K562 (cell line): ENCODE data around the gene EIF2S1. TPM values are rescaled to one million over a fixed set of nuclear protein-coding genes. Genes with fewer than 3 reads are reported as not detected.

Experiments used
- ATAC-seq: fragments of 200-7000 bp; cut with Tn5 transposase; 3 replicates; pipeline ENCODE4 v1.9.1; 2020; ENCODE audit warnings: moderate library complexity
- BruUV-seq: library from RNA; stranded (reverse); fragments of 400-500 nt; replicated peaks from 2 replicates; lab custom pipeline; 2021; lab: Mats Ljungman, UMichigan
- CTCF ChIA-PET: fragments of 300-600 bp; formaldehyde crosslinking; extraction: SDS; loops from one replicate; lab custom pipeline; 2021; ENCODE audit warnings: low intra/inter-chr PET ratio; lab: Yijun Ruan, JAX
- POLR2A ChIA-PET: fragments of 300-600, 350-650 bp; sonication (Branson Sonifier 250); formaldehyde crosslinking; extraction: SDS; loops from one replicate; lab custom pipeline; 2021; ENCODE audit warnings: antibody characterized with exemption, inconsistent platforms; lab: Yijun Ruan, JAX
- DNase-seq, 4 experiments: peaks; one replicate each; pipeline versions ENCODE4 v3.0.0 to v3.0.0-alpha.2; 2011 to 2018; ENCODE audit warnings: low spot score in 3 of 4, mixed read lengths in 3 of 4; ENCODE audit errors: extremely low read depth in 1 of 4
- FAIRE-seq: peaks from 2 replicates; lab custom pipeline; 2011; peaks lifted over from hg19 to GRCh38; lab: Jason Lieb, UNC
- H2AFZ ChIP-seq: 2 replicates; pipeline ENCODE4 v1.6.0; 2011; ENCODE audit warnings: low read depth, low read length, control low read depth, inconsistent platforms
- H3K27ac ChIP-seq: fragments of 200-600 bp; 3 replicates; pipeline ENCODE4 v1.8.0; 2011; ENCODE audit warnings: low read depth, mild to moderate bottlenecking, control low read depth, inconsistent platforms, low read length, moderate library complexity, mixed read lengths; ENCODE audit errors: extremely low read depth
- H3K27me3 ChIP-seq, 2 experiments: fragments of 300-600 bp in 1 of 2; 2 replicates in 1 of 2; 3 replicates in 1 of 2; pipeline versions ENCODE4 v1.6.0 to v1.8.0; 2011; ENCODE audit warnings: inconsistent platforms in 2 of 2, low read length in 2 of 2, mild to moderate bottlenecking in 1 of 2, mixed read lengths in 1 of 2, moderate library complexity in 1 of 2; ENCODE audit not compliant: control insufficient read depth in 2 of 2, insufficient read depth in 2 of 2
- H3K36me3 ChIP-seq: fragments of 300-600 bp; 3 replicates; pipeline ENCODE4 v1.8.0; 2011; ENCODE audit warnings: mild to moderate bottlenecking, low read length, inconsistent platforms; ENCODE audit not compliant: control insufficient read depth, insufficient read depth
- H3K4me1 ChIP-seq, 2 experiments: fragments of 200-600 bp in 1 of 2; replicated peaks in 1 of 2; 2 replicates in 1 of 2; 3 replicates in 1 of 2; pipeline versions ENCODE4 v1.5.1 to v1.8.0; 2011; ENCODE audit warnings: inconsistent platforms in 2 of 2, low read length in 2 of 2, mild to moderate bottlenecking in 1 of 2, mixed read lengths in 1 of 2, moderate library complexity in 1 of 2; ENCODE audit not compliant: control insufficient read depth in 2 of 2, insufficient read depth in 2 of 2
- H3K4me2 ChIP-seq: 2 replicates; pipeline ENCODE4 v1.6.1; 2011; ENCODE audit warnings: low read length, control low read depth, inconsistent platforms, mixed read lengths; ENCODE audit not compliant: insufficient read depth
- H3K4me3 ChIP-seq: fragments of 200-600 bp; sonication (generic), shearing (Covaris generic); 2 replicates; pipeline ENCODE4 v1.5.1; 2016; ENCODE audit warnings: control low read depth, inconsistent platforms
- H3K79me2 ChIP-seq: fragments of 200-600 bp; 3 replicates; pipeline ENCODE4 v1.8.0; 2011; ENCODE audit warnings: low read length, inconsistent platforms; ENCODE audit not compliant: control insufficient read depth, insufficient read depth
- H3K9ac ChIP-seq, 2 experiments: 2 replicates each; pipeline versions ENCODE4 v1.6.0 to v1.6.1; 2011; ENCODE audit warnings: low read depth in 2 of 2, low read length in 2 of 2, control low read depth in 1 of 2, inconsistent platforms in 1 of 2, mild to moderate bottlenecking in 1 of 2, mixed read lengths in 1 of 2; ENCODE audit not compliant: insufficient read depth in 1 of 2
- H3K9me1 ChIP-seq: one replicate; pipeline ENCODE4 v1.6.0; 2011; ENCODE audit warnings: inconsistent platforms, mild to moderate bottlenecking, low read length, moderate library complexity; ENCODE audit not compliant: control insufficient read depth, insufficient read depth
- H3K9me3 ChIP-seq: replicated peaks from 2 replicates; pipeline ENCODE4 v1.5.1; 2011; ENCODE audit warnings: low read depth, low read length, inconsistent platforms; ENCODE audit not compliant: control insufficient read depth, insufficient read depth
- H4K20me1 ChIP-seq: replicated peaks from 2 replicates; pipeline ENCODE4 v1.6.1; 2011; ENCODE audit warnings: low read length, inconsistent platforms, mixed read lengths; ENCODE audit not compliant: control insufficient read depth, insufficient read depth
- ARID4B ChIP-seq: sonication (generic); formaldehyde crosslinking; IDR thresholded peaks from 2 replicates; pipeline ENCODE4 v1.8.0; 2022; ENCODE audit warnings: mild to moderate bottlenecking, missing genetic modification reagents
- CBFB ChIP-seq: sonication (generic); formaldehyde crosslinking; IDR thresholded peaks from 2 replicates; pipeline ENCODE4 v1.4.0; 2020; ENCODE audit warnings: mild to moderate bottlenecking, missing genetic modification reagents
- HNRNPL ChIP-seq: fragments of 200-400 bp; formaldehyde crosslinking; IDR thresholded peaks from 2 replicates; pipeline ENCODE4 v1.6.1; 2017; ENCODE audit warnings: low read depth, mild to moderate bottlenecking, low read length
- IRF2 ChIP-seq: sonication (generic); formaldehyde crosslinking; IDR thresholded peaks from 2 replicates; pipeline ENCODE4 v1.8.1; 2022; ENCODE audit warnings: mild to moderate bottlenecking, missing genetic modification reagents
- KDM2B ChIP-seq: fragments of 250-450 bp; sonication (Bioruptor Pico); IDR thresholded peaks from 2 replicates; pipeline ENCODE4 v1.8.0; 2021; ENCODE audit warnings: mild to moderate bottlenecking, moderate library complexity
- L3MBTL2 ChIP-seq: fragments of 450-650 bp; IDR thresholded peaks from 2 replicates; pipeline ENCODE4 v1.6.1; 2016; ENCODE audit warnings: mild to moderate bottlenecking, moderate library complexity
- MCM3 ChIP-seq: fragments of 450-650 bp; IDR thresholded peaks from 2 replicates; pipeline ENCODE4 v1.6.1; 2016
- RBM15 ChIP-seq: fragments of 200-400 bp; formaldehyde crosslinking; IDR thresholded peaks from 2 replicates; pipeline ENCODE4 v1.6.1; 2018; ENCODE audit warnings: mild to moderate bottlenecking, low read length, moderate library complexity; ENCODE audit not compliant: insufficient read depth
- SMAD1 ChIP-seq: fragments of 150-350 bp; IDR thresholded peaks from 2 replicates; pipeline ENCODE4 v1.6.1; 2014; ENCODE audit warnings: low read length, low read depth; ENCODE audit not compliant: partially characterized antibody
- USF2 ChIP-seq: sonication (generic); formaldehyde crosslinking; IDR thresholded peaks from 2 replicates; pipeline ENCODE4 v1.5.0; 2020; ENCODE audit warnings: missing genetic modification reagents
- ZBTB7A ChIP-seq: IDR thresholded peaks from 2 replicates; pipeline ENCODE4 v1.6.1; 2011; ENCODE audit warnings: low read depth, mild to moderate bottlenecking, low read length, moderate library complexity, borderline replicate concordance; ENCODE audit not compliant: control insufficient read depth
- ZNF347 ChIP-seq: fragments of 450-650 bp; formaldehyde crosslinking; IDR thresholded peaks from 2 replicates; pipeline ENCODE4 v1.4.0; 2020; ENCODE audit warnings: low read depth, mild to moderate bottlenecking, moderate library complexity
- WGBS: fragments of 100-300 bp; shearing (Covaris generic); methylation state at CpG from one replicate; pipeline ENCODE4 v1.1.6; 2016; ENCODE audit warnings: low coverage, mixed read lengths; ENCODE audit not compliant: insufficient coverage; ENCODE audit errors: missing lambda C conversion rate; 5-methylcytosine and 5-hydroxymethylcytosine counted together
- in situ Hi-C: fragments of 300-500 bp; cut with MboI; formaldehyde crosslinking; loops from 4 replicates; pipeline ENCODE4 v1.15.0; 2018; ENCODE audit warnings: inconsistent platforms, mixed read lengths
- intact Hi-C: fragments of 100-400 bp; cut with micrococcal nuclease; formaldehyde crosslinking; loops from 2 replicates; pipeline ENCODE4 v1.14.2; 2022
- polyA plus RNA-seq, 8 experiments: library from polyadenylated mRNA; depleted of rRNA in 4 of 8; stranded (reverse) in 5 of 8; unstranded in 3 of 8; fragments of >200 nt; fragmentation: Nextera tagmentation in 2 of 8; fragmentation: Illumina TruSeq in 1 of 8; extraction: Ambion mirVana in 2 of 8; extraction: Trizol in 1 of 8; gene quantifications; 2 replicates each; pipeline versions ENCODE4 v1.2.1 to v1.2.3, GENCODE V29; 2011 to 2014; ENCODE audit warnings: inconsistent platforms in 1 of 8, missing spikeins in 1 of 8
- total RNA-seq, 7 experiments: library from RNA; depleted of rRNA in 6 of 7; stranded (reverse); fragments of >200 nt in 6 of 7; fragmentation: Illumina TruSeq in 2 of 7; extraction: Trizol in 2 of 7; gene quantifications; 2 replicates each; pipeline versions ENCODE4 v1.2.1 to v1.2.3, GENCODE V29; 2011 to 2021; ENCODE audit warnings: low replicate concordance in 1 of 7
- TF ChIP-seq, protein P1 (sequence below): sonication (generic); formaldehyde crosslinking; IDR thresholded peaks from 2 replicates; pipeline ENCODE4 v1.8.1; 2023; ENCODE audit warnings: mild to moderate bottlenecking, missing genetic modification reagents
- TF ChIP-seq, protein P2 (sequence below): fragments of 450-650 bp; IDR thresholded peaks from 2 replicates; pipeline ENCODE4 v1.6.1; 2017; ENCODE audit warnings: antibody characterized with exemption

The EIF2S1 gene
- total and polyA plus RNA-seq, 9 of the 15 experiments (the other 6 are each of a cell fraction or from before 2014, with no cell fraction given), result 216 to 1,018 (median 332) TPM

DNA sequence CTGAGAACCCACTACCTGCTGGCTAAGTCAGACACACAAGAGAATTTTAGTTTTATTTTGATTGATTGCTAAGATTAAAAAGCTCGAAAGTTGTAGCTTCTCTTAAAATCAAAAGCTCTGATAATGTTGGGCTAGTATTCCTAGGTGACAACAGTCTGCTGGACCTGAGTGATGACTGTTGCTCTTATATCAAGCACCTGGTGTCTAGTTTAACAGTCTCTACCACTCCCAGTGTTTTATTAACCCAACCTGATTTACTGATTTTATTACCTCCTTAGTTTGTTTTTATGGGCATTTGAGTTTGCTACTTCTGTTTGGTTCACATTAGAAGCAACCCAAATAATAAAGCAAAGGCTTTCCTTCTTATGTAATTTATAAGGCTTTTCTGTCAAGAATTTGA is 42.3 kb upstream of the EIF2S1 start:
- FAIRE-seq, result no peak
- 67% methylated on average over 1 of the region's 1 CpG for WGBS

More for the DNA sequence above, 42.3 kb upstream of the EIF2S1 start:
- Histone ChIP-seq H3K9me1 (no peaks in the 10 kb centered on the region), H3K27me3 (no peaks in the 10 kb centered on the region), H3K9ac (no peak overlapping the region), H3K27ac (no peak overlapping the region), H3K79me2 (no peaks in the 10 kb centered on the region), H3K4me1 (no peaks in the 10 kb centered on the region), H3K36me3 (peaks cover 10% of the 10 kb centered on the region; the same call in 2 of the 3 replicates), H2AFZ (no peak overlapping the region), H3K4me2 (no peak overlapping the region), H3K9me3 (no peaks in the 10 kb centered on the region), H3K4me3 (no peak overlapping the region), H4K20me1 (no peaks in the 10 kb centered on the region)
- CTCF ChIA-PET, result no interaction called here
- TF ChIP-seq ZBTB7A, result no peak
- TF ChIP-seq USF2 (CRISPR knock-in tag), result no peak
- TF ChIP-seq RBM15, result no peak
- TF ChIP-seq MCM3, result no peak
- no peak for TF ChIP-seq ZNF347 (CRISPR knock-in tag)
- TF ChIP-seq IRF2 (CRISPR knock-in tag), result no peak
- TF ChIP-seq ARID4B (CRISPR knock-in tag), result no peak
- TF ChIP-seq, protein P1, sequence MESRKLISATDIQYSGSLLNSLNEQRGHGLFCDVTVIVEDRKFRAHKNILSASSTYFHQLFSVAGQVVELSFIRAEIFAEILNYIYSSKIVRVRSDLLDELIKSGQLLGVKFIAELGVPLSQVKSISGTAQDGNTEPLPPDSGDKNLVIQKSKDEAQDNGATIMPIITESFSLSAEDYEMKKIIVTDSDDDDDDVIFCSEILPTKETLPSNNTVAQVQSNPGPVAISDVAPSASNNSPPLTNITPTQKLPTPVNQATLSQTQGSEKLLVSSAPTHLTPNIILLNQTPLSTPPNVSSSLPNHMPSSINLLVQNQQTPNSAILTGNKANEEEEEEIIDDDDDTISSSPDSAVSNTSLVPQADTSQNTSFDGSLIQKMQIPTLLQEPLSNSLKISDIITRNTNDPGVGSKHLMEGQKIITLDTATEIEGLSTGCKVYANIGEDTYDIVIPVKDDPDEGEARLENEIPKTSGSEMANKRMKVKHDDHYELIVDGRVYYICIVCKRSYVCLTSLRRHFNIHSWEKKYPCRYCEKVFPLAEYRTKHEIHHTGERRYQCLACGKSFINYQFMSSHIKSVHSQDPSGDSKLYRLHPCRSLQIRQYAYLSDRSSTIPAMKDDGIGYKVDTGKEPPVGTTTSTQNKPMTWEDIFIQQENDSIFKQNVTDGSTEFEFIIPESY, result no peak
- TF ChIP-seq, protein P2, sequence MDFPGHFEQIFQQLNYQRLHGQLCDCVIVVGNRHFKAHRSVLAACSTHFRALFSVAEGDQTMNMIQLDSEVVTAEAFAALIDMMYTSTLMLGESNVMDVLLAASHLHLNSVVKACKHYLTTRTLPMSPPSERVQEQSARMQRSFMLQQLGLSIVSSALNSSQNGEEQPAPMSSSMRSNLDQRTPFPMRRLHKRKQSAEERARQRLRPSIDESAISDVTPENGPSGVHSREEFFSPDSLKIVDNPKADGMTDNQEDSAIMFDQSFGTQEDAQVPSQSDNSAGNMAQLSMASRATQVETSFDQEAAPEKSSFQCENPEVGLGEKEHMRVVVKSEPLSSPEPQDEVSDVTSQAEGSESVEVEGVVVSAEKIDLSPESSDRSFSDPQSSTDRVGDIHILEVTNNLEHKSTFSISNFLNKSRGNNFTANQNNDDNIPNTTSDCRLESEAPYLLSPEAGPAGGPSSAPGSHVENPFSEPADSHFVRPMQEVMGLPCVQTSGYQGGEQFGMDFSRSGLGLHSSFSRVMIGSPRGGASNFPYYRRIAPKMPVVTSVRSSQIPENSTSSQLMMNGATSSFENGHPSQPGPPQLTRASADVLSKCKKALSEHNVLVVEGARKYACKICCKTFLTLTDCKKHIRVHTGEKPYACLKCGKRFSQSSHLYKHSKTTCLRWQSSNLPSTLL, result no peak
- TF ChIP-seq KDM2B (CRISPR knock-in tag), result no peak
- no peak for TF ChIP-seq SMAD1
- TF ChIP-seq HNRNPL, result no peak
- TF ChIP-seq L3MBTL2, result no peak
- no peak for TF ChIP-seq CBFB (CRISPR knock-in tag)
- DNase-seq, result no peak
- no TSS peak for BruUV-seq
- intact Hi-C loops, result no loop called here
- POLR2A ChIA-PET, result no interaction called here
- ATAC-seq, result no peak
- in situ Hi-C loops, result no loop called here
